SK-N-SH (cell line): ENCODE data around the gene WDFY2. TPM values are rescaled to one million over a fixed set of nuclear protein-coding genes. Genes with fewer than 3 reads are reported as not detected.

Source experiments
- CTCF ChIA-PET: fragments of 300-600, 350-600 bp; formaldehyde crosslinking; extraction: SDS; loops from one replicate; lab custom pipeline; 2021; lab: Yijun Ruan, JAX
- POLR2A ChIA-PET: fragments of 350-600 bp; sonication (Branson Sonifier 250); formaldehyde crosslinking; extraction: SDS; loops from one replicate; lab custom pipeline; 2020; ENCODE audit warnings: antibody characterized with exemption, inconsistent platforms; lab: Yijun Ruan, JAX
- DNase-seq: peaks from one replicate; pipeline ENCODE4 v3.0.0; 2012
- H2AFZ ChIP-seq: fragments of 200-600 bp; sonication (generic); 2 replicates; pipeline ENCODE4 v1.8.1; 2016; ENCODE audit warnings: antibody characterized with exemption, mild to moderate bottlenecking, low read depth
- H3F3A ChIP-seq: fragments of 200-600 bp; sonication (generic); replicated peaks from 2 replicates; pipeline ENCODE3; 2016; ENCODE audit warnings: antibody characterized with exemption, mild to moderate bottlenecking; ENCODE audit not compliant: insufficient read depth
- H3K27ac ChIP-seq, 2 experiments: fragments of 200-500 bp in 1 of 2; fragments of 200-600 bp in 1 of 2; sonication (Bioruptor generic) in 1 of 2; sonication (generic), shearing (Covaris generic) in 1 of 2; 2 replicates each; pipeline versions ENCODE4 v1.5.1 to v1.6.1; 2014 to 2016; ENCODE audit warnings: low read depth in 2 of 2, inconsistent platforms in 1 of 2, low read length in 1 of 2, mild to moderate bottlenecking in 1 of 2, mixed read lengths in 1 of 2
- H3K27me3 ChIP-seq: fragments of 200-600 bp; sonication (generic), shearing (Covaris generic); 2 replicates; pipeline ENCODE4 v1.6.1; 2016; ENCODE audit warnings: mixed run types; ENCODE audit not compliant: insufficient read depth
- H3K36me3 ChIP-seq, 2 experiments: fragments of 200-500 bp in 1 of 2; fragments of 200-600 bp in 1 of 2; sonication (Bioruptor generic) in 1 of 2; sonication (generic) in 1 of 2; replicated peaks in 1 of 2; 2 replicates each; pipeline versions ENCODE3 to v1.5.1; 2014 to 2016; ENCODE audit warnings: low read length in 1 of 2, mild to moderate bottlenecking in 1 of 2; ENCODE audit not compliant: insufficient read depth in 2 of 2, control insufficient read depth in 1 of 2
- H3K4me1 ChIP-seq, 2 experiments: fragments of 200-500 bp in 1 of 2; fragments of 200-600 bp in 1 of 2; sonication (Bioruptor generic) in 1 of 2; sonication (generic), shearing (Covaris generic) in 1 of 2; 2 replicates each; pipeline versions ENCODE4 v1.5.1 to v1.6.1; 2014 to 2016; ENCODE audit warnings: low read depth in 1 of 2, low read length in 1 of 2, mixed run types in 1 of 2; ENCODE audit not compliant: insufficient read depth in 2 of 2, control insufficient read depth in 1 of 2
- H3K4me2 ChIP-seq: fragments of 200-600 bp; sonication (generic), shearing (Covaris generic); 2 replicates; pipeline ENCODE4 v1.6.1; 2017; ENCODE audit warnings: mixed run types
- H3K4me3 ChIP-seq, 2 experiments: fragments of 200-500 bp in 1 of 2; fragments of 200-600 bp in 1 of 2; sonication (Bioruptor generic) in 1 of 2; sonication (generic), shearing (Covaris generic) in 1 of 2; 2 replicates each; pipeline versions ENCODE4 v1.5.1 to v1.8.1; 2014 to 2016; ENCODE audit warnings: low read depth in 2 of 2, inconsistent platforms in 1 of 2, low read length in 1 of 2, mild to moderate bottlenecking in 1 of 2, mixed read lengths in 1 of 2, moderate library complexity in 1 of 2
- H3K79me2 ChIP-seq: fragments of 200-600 bp; sonication (generic); 2 replicates; pipeline ENCODE4 v1.8.1; 2017; ENCODE audit warnings: mild to moderate bottlenecking; ENCODE audit not compliant: insufficient read depth
- H3K9ac ChIP-seq: fragments of 200-600 bp; sonication (generic); 2 replicates; pipeline ENCODE4 v1.6.1; 2017; ENCODE audit warnings: mixed run types
- H3K9me2 ChIP-seq: fragments of 200-600 bp; sonication (generic); 2 replicates; pipeline ENCODE4 v1.6.1; 2017; ENCODE audit warnings: mixed run types
- H3K9me3 ChIP-seq: fragments of 200-600 bp; sonication (generic); 2 replicates; pipeline ENCODE4 v1.6.1; 2017; ENCODE audit warnings: mixed run types, mild to moderate bottlenecking, moderate library complexity
- H4K20me1 ChIP-seq: fragments of 200-600 bp; sonication (generic); 2 replicates; pipeline ENCODE4 v1.6.1; 2017; ENCODE audit warnings: mild to moderate bottlenecking, mixed run types; ENCODE audit not compliant: insufficient read depth
- EP300 ChIP-seq, 2 experiments: IDR thresholded peaks; 2 replicates each; pipeline versions ENCODE4 v1.4.0 to v1.6.1; 2012; ENCODE audit warnings: borderline replicate concordance in 1 of 2, low read depth in 1 of 2, low read length in 1 of 2
- FOSL2 ChIP-seq: IDR thresholded peaks from 2 replicates; pipeline ENCODE4 v1.4.0; 2012; ENCODE audit warnings: low read depth, mild to moderate bottlenecking, moderate library complexity, borderline replicate concordance
- GABPA ChIP-seq: IDR thresholded peaks from 2 replicates; pipeline ENCODE4 v1.4.0; 2012; ENCODE audit warnings: low read depth, mild to moderate bottlenecking
- MEF2A ChIP-seq: IDR thresholded peaks from 2 replicates; pipeline ENCODE4 v1.4.0; 2012; ENCODE audit warnings: low read depth, borderline replicate concordance
- NFIC ChIP-seq: IDR thresholded peaks from 2 replicates; pipeline ENCODE4 v1.4.0; 2012; ENCODE audit warnings: borderline replicate concordance
- POLR2AphosphoS5 ChIP-seq: IDR thresholded peaks from 2 replicates; pipeline ENCODE4 v1.6.1; 2012; ENCODE audit warnings: low read depth, low read length
- RCOR1 ChIP-seq: fragments of 150-350 bp; IDR thresholded peaks from 2 replicates; pipeline ENCODE4 v1.6.1; 2017; ENCODE audit warnings: antibody characterized with exemption, low read length
- SMC3 ChIP-seq: IDR thresholded peaks from 2 replicates; pipeline ENCODE4 v1.6.1; 2012; ENCODE audit warnings: low read depth, low read length, improper control_type of control experiment
- WGBS: methylation state at CpG from one replicate; pipeline ENCODE4 v1.1.6; 2017; ENCODE audit warnings: low lambda C conversion rate; 5-methylcytosine and 5-hydroxymethylcytosine counted together
- polyA plus RNA-seq, 3 experiments: library from polyadenylated mRNA; depleted of rRNA; stranded (reverse); fragments of >200 nt; gene quantifications; 2 replicates each; pipeline ENCODE4 v1.2.3, GENCODE V29; 2012
- TF ChIP-seq, protein P1 (sequence below): IDR thresholded peaks from 2 replicates; pipeline ENCODE4 v1.4.0; 2012; ENCODE audit warnings: low read depth

The WDFY2 gene
- polyA plus RNA-seq, 1 of the 3 experiments (the other 2 are of a cell fraction): 4.1 TPM

DNA sequence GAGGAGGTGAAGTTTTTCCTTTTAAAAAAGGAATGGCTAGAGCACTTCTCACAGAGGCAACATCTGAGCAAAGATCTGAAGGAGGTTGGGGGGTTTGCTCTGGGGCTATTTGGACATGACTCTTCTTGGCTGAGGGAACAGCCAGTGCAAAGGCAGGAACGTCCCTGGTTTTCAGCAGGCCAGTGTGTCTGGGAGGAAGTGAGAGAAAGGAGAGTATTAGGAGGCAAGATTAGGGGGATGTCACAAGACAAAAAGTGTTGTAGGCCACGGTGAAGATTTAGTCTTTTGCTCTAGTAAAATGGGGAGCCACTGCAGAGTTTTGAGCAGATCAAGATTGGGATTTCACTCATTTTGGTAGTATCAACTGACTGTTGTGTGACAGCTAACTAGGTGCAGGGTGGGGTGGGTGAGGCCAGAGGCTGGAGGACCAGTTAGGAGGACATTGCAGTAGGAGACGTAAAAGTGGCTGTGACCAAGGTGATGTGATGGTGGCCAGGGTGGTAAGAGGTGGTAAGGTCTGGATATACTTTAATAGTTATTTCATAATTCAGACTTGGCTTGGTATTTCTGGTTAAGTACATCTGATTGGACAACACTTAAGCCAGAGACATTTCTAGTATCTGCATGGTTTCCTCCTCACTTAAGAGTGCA, 40.6 kb downstream of the WDFY2 start:
- TF ChIP-seq, protein P1, sequence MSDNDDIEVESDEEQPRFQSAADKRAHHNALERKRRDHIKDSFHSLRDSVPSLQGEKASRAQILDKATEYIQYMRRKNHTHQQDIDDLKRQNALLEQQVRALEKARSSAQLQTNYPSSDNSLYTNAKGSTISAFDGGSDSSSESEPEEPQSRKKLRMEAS: no peak
- TF ChIP-seq RCOR1 (no peak), EP300 (IDR thresholded peaks at IDR 0.05; ENCODE audit: borderline replicate concordance in 1 of 2, low read depth in 1 of 2, low read length in 1 of 2) (no peak), FOSL2 (no peak), GABPA (no peak), SMC3 (no peak), POLR2AphosphoS5 (no peak)
- ChIA-PET POLR2A (no interaction called here), CTCF (interaction anchor here (1.0 to 1.6 kb wide), 3 partner anchors 13 to 173 kb away, joined by 3 to 9 read pairs (median 4); no protein-coding TSS in a partner anchor)
- 91% methylated on average over 3 of the region's 3 CpGs for WGBS
- H3K9me2 ChIP-seq: no peaks in the 10 kb centered on the region
- H2AFZ ChIP-seq: no peak overlapping the region
- H4K20me1 ChIP-seq: peaks cover 15% of the 10 kb centered on the region; the same call in 1 of the 2 replicates
- peaks cover 57% of the 10 kb centered on the region for H3K79me2 ChIP-seq
- H3K27ac ChIP-seq: peak overlapping the region in 1 of 2 experiments; percentile 8; a peak in 1 of 4 replicates
- H3K27me3 ChIP-seq: no peaks in the 10 kb centered on the region
- peaks cover 23% of the 10 kb centered on the region for H3F3A ChIP-seq
- H3K4me3 ChIP-seq: no peak overlapping the region
- H3K9ac ChIP-seq: no peak overlapping the region
- no peaks in the 10 kb centered on the region for H3K9me3 ChIP-seq
- H3K36me3 ChIP-seq: no peaks in the 10 kb centered on the region
- DNase-seq: no peak
- H3K4me2 ChIP-seq: no peak overlapping the region
- H3K4me1 ChIP-seq: peaks cover 48 to 80% of the 10 kb centered on the region in 2 experiments; a peak in 3 of 4 replicates

DNA sequence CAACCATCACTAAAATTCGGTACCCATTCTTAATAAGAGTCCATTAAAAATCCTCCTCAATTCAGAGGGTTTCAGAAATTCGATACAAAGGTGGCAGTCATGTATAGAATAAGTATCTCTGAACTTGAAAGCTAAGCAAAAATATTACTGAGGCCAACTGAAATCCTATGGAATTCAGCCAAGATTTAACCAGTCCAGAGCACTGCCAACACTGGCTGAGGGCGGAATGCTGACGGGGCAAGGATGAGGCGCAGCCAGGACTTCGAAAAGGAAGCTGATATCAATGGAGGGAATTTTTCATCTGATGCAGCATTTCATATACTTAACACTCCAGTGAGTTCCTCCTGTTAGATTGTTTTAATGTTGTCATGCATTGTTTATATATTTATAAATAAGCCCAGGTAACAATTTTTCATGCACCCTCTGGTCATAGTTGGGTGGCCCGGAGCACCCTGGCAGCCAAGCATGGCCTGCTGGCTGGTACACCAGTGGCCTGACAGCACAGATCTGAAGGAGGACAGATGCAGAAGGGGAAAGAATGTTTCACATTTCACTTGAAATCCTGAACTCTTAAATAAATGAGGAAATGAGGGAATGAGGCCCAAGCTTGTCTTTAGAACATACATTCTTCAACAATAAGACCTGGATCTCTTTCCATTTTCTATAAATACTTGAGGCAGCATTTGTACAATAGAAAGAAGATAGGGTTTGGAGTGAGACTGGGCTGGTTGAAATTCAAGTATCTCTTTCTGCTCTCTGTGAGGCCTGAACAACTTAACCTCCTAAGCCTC, 41.5 kb downstream of the WDFY2 start:
- Histone ChIP-seq H3K9me3 (no peaks in the 10 kb centered on the region), H3K4me1 (peaks cover 47 to 73% of the 10 kb centered on the region in 2 experiments; a peak in 3 of 4 replicates), H3K4me2 (no peak overlapping the region), H3K79me2 (peaks cover 60% of the 10 kb centered on the region), H2AFZ (no peak overlapping the region), H3K27ac (peak overlapping the region in 1 of 2 experiments; percentile 61; a peak in 2 of 4 replicates), H3F3A (peaks cover 31% of the 10 kb centered on the region), H3K9ac (no peak overlapping the region), H4K20me1 (peaks cover 15% of the 10 kb centered on the region; the same call in 1 of the 2 replicates), H3K36me3 (no peaks in the 10 kb centered on the region), H3K4me3 (no peak overlapping the region), H3K27me3 (no peaks in the 10 kb centered on the region), H3K9me2 (no peaks in the 10 kb centered on the region)
- POLR2A ChIA-PET: interaction anchor here (0.8 to 3.4 kb wide), 2 partner anchors 173 to 175 kb away, joined by 3 to 15 read pairs; partner anchors contain the start of gene INTS6
- CTCF ChIA-PET: interaction anchor here (1.0 to 1.6 kb wide), 2 partner anchors 40 to 172 kb away, joined by 4 to 9 read pairs; no protein-coding TSS in a partner anchor
- TF ChIP-seq NFIC (peak; percentile 68), MEF2A (no peak)
- whole genome bisulfite sequencing: 81% methylated on average over 7 of the region's 7 CpGs
- DNase-seq: no peak
